DMS114 treated with DMSO at 0.1 percent for 48 hours (cell line): ENCODE data around the gene PTPRJ.

Experiments used
- DNase-seq: peaks from one replicate; lab custom pipeline; 2025; ENCODE audit not compliant: unreplicated experiment; lab: John Stamatoyannopoulos, UW

Gene PTPRJ

DNA sequence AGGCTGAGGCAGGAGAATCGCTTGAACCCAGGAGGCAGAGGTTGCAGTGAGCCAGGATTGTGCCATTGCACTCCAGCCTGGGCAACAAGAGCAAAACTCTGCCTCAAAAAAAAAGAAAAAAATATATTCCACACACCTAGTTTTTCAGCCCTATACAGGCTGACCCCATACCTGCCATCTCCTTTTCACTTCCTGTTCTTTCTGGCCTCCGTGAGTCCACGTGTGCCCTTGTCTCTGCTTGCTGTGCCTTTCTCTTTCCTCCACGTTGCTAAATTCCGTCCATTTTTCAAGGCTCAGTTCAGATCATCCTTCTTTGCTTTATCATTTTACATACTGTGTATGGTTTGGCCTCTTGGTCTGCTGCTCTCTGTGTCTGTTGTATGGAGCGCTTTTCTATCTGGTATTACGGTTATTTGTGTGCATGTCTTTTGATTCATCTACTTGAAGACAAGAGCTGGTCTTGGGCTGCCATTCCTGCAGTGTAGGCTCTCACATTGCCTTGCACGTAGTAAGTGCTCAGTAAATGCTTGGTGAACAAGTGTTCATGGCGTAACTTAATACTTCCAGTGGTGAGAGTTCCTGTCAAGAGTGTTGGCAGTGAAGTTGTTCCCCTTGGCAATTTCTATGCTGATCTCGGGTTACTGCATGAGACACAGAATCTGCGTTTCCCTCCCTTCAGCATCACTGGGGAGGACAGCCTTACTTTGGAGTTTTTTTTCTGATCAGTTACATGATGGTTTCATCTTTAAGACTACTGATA, 57.5 kb downstream of the PTPRJ start:
- no peak for DNase-seq

DNA sequence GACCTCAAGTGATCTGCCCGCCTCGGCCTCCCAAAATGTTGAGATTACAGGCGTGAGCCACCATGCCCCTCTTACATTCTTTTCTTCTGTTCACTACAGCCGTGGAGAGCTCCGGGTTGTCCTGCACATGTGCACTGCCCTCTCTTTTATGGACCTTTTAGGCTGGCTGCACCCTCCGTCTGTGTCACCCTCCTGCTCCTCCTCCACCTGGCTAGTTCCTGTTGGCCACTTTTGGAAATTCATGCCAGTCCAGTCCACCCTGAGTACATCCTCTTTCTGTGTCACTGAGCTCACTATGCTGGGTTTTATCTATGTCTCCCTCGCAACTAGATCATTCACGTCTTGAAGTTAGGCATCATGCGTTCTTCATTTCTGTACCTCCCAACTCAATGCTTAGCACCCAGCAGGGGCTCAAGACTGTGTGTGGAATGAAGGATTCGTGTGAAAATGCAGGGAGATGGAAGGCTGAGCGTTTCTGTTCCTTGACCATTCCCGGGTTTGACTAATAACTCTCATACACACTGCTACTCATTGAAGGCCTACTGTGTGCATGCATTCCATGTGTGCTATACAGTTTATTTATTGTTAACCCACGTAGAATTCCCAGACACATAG, 60.6 kb downstream of the PTPRJ start:
- no peak for DNase-seq

DNA sequence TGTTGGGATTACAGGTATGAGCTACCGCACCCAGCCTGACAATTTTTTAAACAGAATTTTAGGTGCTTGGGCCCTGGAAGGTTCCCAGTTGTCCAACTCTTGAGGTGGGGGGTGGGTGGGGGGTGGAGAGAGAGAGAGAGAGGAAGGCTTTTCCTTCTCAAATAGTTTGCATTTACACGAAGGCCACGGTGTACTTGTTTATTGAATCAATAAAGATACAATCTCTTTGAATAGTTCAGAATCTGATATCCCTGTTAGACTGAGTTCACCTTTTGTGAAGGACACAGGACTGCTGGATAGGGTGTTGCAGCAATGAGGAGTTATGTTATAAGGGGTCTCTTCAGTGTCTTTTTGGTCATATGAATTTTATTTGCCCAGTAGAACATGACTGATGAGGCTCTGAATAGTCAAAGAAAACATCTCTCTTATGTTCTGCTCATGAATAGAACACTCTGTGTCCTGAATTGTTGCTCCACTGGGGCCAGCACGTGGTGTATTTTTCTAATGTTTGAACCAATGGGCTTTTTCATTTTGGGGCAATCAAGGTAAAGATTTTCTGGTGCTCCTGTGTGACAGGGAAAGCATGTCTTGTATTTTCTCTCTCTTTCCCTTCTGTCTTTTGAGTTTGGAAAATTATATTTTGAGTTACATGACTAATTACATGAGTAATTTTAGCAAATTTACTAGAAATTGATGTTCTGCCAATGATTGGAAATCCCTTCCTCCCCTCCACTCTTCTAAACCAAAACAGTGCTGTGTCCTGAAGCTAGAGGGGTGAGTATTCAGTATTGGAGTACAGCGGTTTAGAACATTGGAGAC, 61.7 kb downstream of the PTPRJ start:
- DNase-seq, result no peak

DNA sequence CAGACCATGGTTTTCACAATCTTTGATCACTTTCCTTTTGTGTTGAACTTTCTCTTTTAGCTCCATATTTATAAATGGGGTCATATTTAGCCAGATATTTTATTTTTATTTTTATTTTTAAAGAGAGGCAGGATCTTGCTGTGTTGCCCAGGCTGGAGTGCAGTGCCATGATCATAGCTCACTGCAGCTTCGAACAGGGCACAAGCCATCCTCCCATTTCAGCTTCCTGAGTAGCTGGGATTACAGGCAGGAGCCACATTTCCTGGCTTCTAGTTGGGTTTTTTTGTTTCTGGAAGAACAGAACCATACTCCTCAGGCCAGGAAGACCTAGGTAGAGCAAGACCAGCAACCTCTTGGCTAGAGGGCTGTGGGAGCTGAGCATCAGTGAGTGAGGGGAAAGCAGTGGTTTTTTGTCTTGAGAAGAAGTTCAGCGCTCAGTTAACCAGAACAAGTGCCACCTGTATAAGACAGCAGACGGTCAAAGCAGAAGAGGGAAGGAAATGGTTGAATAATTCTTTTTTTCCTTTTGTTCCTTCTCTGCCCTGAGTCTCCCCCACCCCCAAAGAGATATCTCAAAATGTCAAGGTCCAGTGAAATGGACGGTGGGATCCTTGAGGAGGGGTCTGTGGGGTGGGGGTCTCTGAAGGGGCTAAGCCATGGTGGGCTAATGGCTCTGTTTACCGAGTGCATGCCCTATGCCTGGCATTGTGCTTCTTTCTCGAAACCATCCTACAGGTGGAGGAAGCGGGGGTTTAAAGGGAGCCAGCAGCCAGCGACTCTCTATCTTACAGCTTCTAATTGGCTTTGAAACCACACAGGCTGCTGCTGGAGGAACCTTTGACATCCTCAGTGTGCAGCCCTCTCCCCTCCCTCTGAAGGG, 63.0 kb downstream of the PTPRJ start:
- DNase-seq, result no peak

DNA sequence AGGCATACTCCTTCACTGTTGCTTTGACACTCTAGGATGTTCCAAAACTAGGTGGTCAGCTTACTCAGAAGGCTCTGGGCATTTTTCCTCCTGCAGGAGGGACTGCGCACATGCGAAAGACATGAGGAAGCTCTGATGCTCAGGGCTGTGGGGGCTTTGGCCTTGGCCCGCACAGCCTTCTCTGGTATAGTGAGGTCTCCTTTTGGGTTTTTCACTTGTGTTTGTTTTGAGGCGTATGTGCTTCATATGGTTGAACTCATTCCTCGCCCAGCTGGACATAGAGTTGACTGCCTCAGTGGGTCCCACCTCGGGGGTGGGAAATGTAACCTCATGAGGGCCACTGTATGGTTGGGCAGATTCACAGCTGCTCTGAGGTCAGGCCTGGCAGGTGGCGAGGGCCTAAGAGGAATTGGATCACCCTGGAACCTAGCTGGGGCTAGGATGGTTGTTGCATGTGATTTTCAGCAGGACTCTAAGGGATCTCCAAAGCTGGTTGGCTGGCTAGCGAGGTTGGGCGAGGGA, 63.7 kb downstream of the PTPRJ start:
- no peak for DNase-seq

DNA sequence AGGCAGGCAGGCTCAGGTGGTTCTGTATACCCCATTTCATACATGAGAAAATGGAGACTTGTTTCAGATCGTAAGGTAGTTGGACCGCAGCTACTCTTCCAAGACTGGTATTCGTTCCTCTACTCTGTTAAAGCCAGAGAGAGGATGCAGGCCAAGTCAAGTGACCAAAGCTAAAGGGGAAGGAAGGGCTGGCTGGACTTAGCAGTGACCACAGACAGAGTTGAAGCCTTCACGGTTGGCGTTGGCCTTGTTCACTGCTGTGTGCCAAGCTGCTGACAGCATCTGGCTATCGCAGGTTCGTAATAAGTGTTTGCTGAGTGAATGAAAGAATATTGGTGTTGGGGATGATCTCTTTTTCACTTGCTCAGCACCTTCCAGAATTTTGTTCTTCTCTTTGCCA, 64.2 kb downstream of the PTPRJ start:
- no peak for DNase-seq

DNA sequence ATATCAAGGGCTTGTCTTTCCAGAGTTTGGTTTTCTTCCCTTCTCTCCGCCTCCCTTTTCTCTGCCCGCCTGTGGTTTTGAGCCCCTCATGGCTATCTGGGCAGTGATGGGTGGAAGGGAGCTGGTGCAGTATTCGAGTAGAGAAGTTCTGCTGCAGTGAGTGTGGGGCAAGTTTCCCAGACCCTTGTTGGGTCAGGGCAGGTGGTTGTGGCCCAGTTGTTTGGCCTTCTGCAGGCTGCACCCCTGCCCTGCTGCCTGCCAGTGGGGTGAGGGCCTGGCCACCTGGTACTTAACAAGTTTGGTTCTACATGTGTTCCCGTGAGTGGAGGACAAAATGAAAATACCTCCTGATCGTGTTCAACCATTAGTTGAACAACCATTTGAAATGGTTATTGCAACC, 65.2 kb downstream of the PTPRJ start:
- DNase-seq, result no peak

DNA sequence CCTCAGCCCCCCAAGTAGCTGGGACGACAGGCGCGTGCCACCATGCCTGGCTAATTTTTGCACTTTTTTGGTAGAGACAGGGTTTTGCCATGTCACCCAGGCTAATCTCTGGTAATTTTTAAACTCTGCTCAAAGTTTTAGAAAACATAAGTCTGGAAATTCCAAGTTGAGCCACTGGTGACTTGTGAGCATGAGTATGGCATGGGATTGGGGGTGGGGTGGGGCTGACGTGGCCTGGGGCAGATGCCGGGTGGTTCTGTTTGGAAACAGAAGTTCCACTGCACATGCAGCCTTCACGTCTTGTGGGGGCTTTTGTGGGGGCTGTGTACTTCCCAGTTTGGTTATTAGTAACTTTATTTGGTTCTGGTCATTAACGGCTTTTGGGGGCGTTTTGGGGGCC, 67.3 kb downstream of the PTPRJ start:
- no peak for DNase-seq

DNA sequence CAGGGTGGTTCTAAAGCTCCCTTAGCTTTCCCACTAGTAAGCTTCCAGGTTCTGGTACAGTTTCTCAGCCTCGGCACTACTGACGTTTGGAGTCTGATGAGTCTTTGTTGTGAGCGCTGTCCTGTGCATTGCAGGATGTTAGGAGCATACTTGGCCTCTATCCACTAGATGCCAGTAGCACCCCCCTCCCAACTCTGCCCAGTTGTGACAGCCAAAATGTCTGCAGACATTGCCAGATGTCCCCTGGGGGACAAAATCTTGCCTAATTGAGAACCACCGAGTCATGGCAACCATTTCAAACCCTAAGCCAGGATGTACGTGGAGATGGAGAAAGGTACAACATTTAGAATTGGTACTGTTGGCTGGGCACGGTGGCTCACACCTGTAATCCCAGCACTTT, 68.7 kb downstream of the PTPRJ start:
- no peak for DNase-seq

DNA sequence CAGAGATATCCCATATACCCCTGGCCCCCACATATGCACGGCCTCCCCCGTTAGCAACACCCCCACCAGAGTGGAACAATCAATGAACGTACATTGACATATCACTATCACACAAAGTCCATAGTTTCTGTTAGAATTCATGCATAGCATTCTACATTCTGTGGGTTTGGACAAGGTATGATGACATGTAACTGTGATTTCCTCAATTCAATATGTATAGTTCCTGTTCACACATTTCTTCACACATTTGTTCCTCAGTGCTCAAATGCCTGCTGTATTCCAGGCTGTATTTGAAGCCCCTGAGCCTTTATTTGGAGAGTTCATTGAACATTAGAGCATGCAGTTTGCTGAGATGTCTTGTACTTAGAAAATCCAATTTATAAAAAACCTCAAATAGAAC, 69.9 kb downstream of the PTPRJ start:
- no peak for DNase-seq

DNA sequence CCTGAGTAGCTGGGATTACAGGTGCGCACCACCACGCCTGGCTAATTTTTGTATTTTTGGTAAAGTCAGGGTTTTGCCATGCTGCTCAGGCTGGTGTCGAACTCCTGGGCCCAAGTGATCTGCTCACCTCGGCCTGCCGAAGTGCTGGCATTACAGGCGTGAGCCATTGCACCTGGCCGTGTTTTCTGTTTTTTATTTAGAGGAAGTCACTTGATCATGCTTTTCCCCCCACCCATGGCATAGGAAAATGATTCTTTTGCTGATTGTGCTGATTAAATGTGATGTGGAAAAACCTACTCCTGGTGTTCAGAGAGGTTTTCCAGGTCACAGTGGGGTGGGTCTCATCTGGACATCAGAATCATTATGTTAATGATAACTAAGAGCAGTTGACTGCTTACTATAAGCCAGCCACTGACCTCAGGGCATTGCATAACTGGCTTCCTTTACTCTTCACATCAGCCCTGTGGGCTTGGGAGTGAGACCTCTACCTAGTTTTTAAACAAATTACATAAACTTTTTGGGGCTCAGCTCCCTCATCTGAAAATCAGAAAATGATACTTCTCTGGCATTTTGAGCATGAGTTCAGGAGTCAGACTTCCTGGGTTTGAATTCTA, 71.0 kb downstream of the PTPRJ start:
- no peak for DNase-seq

DNA sequence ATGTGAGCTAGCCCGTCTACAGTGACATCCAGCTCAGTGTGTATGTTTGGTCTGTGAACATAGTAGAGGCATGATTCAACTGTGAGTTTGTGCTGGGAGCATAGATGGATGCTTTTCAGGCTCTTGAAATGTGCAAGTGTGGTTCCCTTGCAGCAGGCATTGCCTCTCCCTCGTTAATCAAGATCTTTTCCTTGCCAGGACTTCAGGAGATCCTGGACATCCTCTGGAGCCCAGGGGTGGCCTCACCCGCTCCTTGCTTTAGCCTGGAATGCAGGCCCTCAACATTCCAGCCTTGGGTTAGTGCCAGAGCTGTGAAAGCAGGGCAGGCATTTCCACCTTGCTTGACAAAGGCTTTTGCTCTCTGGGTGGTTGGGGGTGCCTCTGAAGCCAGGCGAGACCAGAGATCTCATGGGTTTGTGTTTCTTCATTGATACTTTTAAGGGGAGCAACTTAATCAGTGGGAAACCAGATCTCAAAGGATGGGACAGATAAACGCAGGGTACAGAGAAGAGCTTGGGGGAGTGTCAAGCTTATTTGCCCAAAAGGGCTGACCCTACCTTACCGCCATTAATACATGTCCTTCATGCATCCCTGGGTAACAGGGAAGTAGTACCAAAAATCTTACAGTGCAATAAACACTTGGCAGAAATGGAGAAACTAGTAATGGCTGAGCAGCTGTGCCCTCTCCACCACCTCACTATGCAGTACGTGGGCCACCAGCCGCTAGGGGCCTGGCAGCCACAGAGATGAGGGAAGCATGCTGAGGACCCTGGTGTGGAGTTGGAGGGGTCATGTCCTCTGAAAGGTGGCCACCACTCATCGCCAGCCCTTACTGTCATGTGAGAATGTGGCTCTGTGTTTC, 72.1 kb downstream of the PTPRJ start:
- DNase-seq, result no peak

DNA sequence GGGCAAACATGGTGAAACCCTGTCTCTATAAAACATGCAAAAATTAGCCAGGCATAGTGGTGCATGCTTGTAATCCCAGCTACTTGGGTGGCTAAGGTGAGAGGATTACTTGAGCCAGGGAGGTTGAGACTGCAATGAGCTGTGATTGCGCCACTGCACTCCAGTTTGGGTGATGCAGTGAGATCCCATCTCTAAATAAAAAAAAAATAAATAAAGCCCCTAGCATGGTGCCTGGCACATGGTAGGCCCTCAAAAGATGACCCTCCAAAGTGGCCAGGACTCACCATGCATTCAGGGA, 74.6 kb downstream of the PTPRJ start:
- DNase-seq, result no peak

DNA sequence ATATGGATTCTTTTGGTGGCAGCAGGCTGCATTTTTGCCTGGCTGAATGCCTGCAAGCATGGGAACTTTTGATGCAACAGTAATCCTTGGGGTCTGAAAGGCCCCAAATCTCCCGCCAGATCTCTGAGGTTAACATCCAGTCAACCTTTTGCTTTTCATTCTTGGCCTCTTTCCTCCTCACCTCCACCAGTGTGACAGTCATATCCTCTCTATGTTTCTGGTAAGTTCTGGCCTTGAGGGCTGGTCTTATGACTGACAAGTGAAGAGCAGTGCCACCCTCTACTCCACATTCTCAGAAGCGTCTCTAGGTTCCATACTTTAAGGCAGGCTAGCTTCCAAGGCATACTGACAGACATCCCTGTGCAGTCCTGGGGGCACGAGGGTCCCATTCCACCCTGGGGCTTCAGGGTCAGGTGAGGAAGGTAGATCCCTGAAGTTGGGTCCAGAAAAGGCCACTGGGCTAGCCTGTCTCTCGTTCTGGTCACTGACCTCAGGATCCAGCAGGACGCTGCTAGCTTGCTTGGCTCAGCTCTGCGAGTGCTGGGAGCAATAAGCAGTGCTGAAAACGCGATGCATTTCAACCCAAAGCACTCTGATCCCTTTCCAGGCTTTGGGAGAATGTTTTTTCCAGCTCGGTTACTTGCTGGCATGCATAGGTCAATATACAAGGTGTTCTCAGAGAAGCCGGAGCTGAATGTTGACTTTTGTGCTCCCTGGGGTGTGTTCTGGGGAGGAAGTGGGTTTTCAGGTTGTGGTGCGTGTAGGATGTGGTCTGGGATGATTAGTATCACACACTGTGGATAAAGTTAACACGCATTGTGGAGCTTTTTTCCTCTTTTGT, 75.2 kb downstream of the PTPRJ start:
- DNase-seq, result no peak

DNA sequence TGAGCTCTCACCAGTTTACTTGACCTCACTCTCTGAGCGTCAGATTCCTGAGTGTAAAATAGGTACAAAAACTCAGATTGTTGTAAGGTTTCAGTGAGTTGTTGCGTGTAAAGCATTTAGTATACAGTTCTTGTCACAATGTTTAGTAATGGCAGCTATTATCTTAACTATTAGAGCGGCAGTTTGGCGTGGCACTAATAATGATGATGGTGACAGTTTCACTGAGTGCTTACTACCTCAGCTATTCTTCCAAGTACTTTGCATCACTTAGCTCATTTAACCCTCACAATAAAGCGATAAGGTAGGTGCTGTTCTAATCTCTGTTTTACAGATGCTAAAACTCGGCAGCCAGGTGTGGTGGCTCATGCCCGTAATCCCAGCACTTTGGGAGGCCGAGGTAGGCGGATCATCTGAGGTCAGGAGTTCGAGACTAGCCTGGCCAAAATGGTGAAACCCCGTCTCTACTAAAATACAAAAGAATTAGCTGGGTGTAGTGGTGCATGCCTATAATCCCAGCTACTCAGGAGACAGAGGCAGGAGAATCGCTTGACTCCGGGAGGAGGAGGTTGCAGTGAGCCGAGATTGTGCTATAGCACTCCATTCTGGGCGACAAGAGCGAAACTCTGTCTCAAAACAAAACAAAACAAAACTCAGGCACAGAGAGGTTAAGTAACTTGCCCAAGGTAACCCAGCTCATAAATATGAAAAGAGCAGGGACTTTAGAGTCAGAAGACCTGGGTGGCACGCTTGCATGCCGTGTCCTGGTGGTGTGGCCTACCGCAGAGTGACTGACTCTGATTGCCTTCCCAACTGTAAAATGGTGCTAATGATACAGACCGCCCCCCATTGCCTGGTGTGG, 76.2 kb downstream of the PTPRJ start:
- no peak for DNase-seq

DNA sequence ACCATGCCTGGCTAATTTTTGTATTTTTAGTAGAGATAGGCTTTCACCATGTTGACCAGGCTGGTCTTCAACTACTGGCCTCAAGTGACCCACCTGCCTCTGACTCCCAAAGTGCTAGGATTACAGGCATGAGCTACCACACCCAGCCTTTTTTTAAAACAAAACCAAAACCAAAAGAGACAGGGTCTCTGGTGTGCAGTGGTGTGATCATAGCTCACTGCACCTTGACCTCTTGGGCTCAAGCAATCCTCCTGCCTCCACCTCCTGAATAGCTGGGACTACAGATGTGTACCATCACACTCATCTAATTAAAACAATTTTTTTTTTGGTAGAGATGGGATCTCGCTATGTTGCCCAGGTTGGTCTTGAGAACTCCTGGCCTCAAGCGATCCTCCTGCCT, 77.7 kb downstream of the PTPRJ start:
- DNase-seq, result no peak

DNA sequence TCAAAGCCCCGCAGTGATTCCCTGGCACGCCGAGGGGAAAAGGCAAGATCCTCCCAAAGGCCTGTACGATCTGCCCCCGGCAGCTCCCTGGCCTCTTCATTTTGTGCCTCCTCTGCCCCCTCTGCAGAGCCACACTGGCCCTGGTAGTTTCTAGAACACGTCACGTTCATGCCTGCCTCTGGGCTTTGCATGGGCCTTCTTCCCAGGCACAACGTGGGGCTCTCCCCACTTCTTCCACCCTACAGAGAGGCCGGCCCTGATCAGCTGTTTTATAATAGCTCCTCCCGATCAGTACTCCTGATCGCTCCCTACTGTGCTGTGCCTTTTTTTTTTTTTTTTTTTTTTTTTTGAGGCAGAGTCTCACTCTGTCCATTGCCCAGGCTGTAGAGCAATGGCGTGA, 78.4 kb downstream of the PTPRJ start:
- no peak for DNase-seq

DNA sequence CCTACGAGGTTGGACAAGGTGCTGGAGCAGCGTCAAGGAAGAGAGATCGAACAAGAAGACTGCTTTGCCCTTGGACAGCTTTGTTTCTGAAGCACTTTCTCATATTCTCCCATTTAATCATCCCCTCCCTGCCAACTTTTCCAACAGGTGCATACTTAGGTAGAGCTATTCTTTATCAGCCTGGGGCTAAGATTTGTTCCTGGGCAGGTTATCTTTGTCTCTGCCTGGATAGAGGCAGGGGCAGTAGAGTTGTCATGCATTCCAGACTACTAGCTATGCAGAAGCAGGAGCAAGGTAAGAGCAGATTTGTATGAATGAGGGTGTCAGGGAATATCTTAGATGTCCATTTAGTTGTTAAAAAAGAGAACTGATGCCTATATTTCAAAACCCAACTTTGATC, 82.3 kb downstream of the PTPRJ start:
- DNase-seq, result no peak
